Large intestine (tissue), 3 donors: ENCODE results near the gene WASF3. TPM values are rescaled to one million over a fixed set of nuclear protein-coding genes. Genes with fewer than 3 reads are reported as not detected.

Source experiments
- DNase-seq, 2 donors: peaks; one replicate each; pipeline versions ENCODE4 v3.0.0 to v3.0.0-alpha.2; 2013
- H3K27ac ChIP-seq: one replicate; pipeline ENCODE4 v1.5.1; 2013; ENCODE audit warnings: low read length
- H3K27me3 ChIP-seq: 2 replicates; pipeline ENCODE4 v1.6.1; 2013; ENCODE audit warnings: low read length; ENCODE audit not compliant: control insufficient read depth, insufficient read depth
- H3K36me3 ChIP-seq: 2 replicates; pipeline ENCODE4 v1.6.1; 2013; ENCODE audit warnings: low read length; ENCODE audit not compliant: control insufficient read depth, insufficient read depth
- H3K4me1 ChIP-seq: one replicate; pipeline ENCODE4 v1.6.1; 2013; ENCODE audit warnings: low read length; ENCODE audit not compliant: control insufficient read depth, insufficient read depth
- H3K4me3 ChIP-seq: one replicate; pipeline ENCODE4 v1.5.1; 2013; ENCODE audit warnings: low read length
- H3K9me3 ChIP-seq: one replicate; pipeline ENCODE4 v1.6.1; 2013; ENCODE audit warnings: mild to moderate bottlenecking, low read depth, low read length, moderate library complexity; ENCODE audit not compliant: control insufficient read depth
- WGBS: methylation state at CpG from one replicate; pipeline ENCODE4 v1.1.5; 2013; ENCODE audit warnings: low lambda C conversion rate; ENCODE audit not compliant: insufficient coverage; 5-methylcytosine and 5-hydroxymethylcytosine counted together
- polyA plus RNA-seq: library from polyadenylated mRNA; unstranded; fragments of 120-200 nt; gene quantifications from one replicate; pipeline ENCODE4 v1.2.1, GENCODE V29; 2013

WASF3 gene
- polyA plus RNA-seq, 1 donor: 4.6 TPM

DNA sequence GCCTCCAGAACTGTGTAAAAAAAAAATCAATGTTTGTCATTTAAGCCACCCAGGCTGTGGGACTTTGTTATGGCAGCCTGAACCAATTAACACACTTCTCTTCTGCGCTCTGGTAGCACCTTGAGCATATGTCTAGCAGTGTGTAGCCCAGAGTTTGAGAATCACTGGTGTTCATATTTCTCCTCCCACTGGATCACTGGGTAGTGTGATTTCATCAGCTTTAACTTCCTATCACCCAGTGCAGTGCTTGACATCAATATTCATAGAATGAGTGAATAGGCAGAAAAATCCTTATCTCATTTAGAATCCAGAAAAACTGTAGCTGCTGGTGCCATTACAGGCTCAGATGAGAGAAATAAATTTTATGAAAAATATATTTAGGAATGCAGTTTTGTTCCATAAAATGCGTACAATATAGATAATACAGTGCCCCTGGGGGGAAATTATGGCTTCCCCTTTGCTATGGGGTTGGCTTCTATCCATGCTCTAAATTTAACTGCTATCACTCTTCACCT, 30.7 kb upstream of the WASF3 start:
- no peak overlapping the region for H3K4me3 ChIP-seq
- H3K27me3 ChIP-seq: no peaks in the 10 kb centered on the region
- H3K4me1 ChIP-seq: no peaks in the 10 kb centered on the region
- no peak overlapping the region for H3K27ac ChIP-seq
- no peaks in the 10 kb centered on the region for H3K36me3 ChIP-seq
- DNase-seq: no peak
- 88% methylated on average over 1 of the region's 2 CpGs for WGBS
- no peaks in the 10 kb centered on the region for H3K9me3 ChIP-seq

DNA sequence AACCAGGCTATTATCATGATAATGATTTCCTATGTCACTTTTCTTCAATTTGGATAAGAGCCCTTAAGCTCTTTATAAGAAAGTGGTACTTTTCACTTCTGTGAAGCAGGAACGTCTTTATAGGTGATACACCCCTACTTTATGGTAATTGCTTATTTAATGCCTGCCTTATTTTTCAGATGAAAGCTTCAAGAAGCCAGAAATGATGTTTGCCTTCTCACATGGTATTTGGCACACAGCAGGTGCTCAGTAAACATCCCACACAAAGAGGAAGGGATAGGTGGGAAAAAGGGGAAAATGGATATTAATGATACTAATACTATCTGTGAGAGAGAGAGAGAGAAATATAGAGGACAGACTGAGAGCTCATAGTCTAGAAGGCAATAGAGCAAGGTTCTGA, 29.0 kb upstream of the WASF3 start:
- Histone ChIP-seq H3K27me3 (no peaks in the 10 kb centered on the region), H3K27ac (no peak overlapping the region), H3K4me1 (no peaks in the 10 kb centered on the region), H3K36me3 (no peaks in the 10 kb centered on the region), H3K4me3 (no peak overlapping the region), H3K9me3 (no peaks in the 10 kb centered on the region)
- WGBS: no CpG with 5 or more reads among the region's 1 CpG
- DNase-seq: no peak

DNA sequence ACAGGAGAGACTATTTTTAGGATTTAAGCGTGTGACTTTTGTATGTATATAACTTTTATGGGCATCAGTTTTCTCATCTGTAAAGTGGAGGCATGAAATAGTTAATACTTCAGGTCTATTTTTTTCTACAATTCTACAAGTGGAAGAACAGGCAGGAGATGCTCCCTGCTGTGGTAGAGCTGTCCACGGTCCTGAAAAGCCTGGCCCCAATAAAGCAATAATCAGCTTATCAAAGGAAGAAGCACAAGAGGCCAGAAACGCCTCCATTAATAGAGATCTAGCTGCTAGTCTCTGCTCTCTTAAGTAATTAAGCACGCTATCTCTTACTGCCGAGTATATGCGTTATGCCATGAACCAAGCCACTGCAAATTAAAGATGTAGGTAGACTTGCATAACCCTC, 28.0 kb upstream of the WASF3 start:
- WGBS: no CpG with 5 or more reads among the region's 6 CpGs
- DNase-seq: peak; percentile 9 to 34
- Histone ChIP-seq H3K4me3 (no peak overlapping the region), H3K9me3 (no peaks in the 10 kb centered on the region), H3K4me1 (no peaks in the 10 kb centered on the region), H3K27ac (no peak overlapping the region), H3K27me3 (no peaks in the 10 kb centered on the region), H3K36me3 (no peaks in the 10 kb centered on the region)

DNA sequence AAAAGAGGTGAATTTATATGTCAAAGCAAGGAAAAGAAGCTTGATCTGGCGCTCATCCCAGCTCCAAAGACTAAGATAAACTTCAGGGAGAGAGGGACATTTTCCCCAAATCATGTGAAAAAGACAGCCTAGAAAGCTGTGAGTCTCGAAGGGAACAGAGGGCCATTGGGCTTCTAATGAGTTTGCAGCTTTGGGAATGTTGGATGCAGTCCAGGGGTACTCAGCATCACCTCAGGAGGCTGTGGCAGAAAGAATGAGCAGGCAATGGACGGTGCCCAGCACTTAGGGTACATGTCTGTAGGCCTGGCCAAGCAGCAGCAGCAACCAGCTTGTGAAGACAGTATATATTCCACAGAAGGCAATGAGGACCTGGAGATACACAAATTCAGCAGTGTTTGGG, 25.7 kb upstream of the WASF3 start:
- no peak overlapping the region for H3K4me3 ChIP-seq
- H3K9me3 ChIP-seq: no peaks in the 10 kb centered on the region
- no CpG with 5 or more reads among the region's 3 CpGs for WGBS
- H3K4me1 ChIP-seq: no peaks in the 10 kb centered on the region
- H3K36me3 ChIP-seq: no peaks in the 10 kb centered on the region
- no peak overlapping the region for H3K27ac ChIP-seq
- no peaks in the 10 kb centered on the region for H3K27me3 ChIP-seq
- no peak for DNase-seq

DNA sequence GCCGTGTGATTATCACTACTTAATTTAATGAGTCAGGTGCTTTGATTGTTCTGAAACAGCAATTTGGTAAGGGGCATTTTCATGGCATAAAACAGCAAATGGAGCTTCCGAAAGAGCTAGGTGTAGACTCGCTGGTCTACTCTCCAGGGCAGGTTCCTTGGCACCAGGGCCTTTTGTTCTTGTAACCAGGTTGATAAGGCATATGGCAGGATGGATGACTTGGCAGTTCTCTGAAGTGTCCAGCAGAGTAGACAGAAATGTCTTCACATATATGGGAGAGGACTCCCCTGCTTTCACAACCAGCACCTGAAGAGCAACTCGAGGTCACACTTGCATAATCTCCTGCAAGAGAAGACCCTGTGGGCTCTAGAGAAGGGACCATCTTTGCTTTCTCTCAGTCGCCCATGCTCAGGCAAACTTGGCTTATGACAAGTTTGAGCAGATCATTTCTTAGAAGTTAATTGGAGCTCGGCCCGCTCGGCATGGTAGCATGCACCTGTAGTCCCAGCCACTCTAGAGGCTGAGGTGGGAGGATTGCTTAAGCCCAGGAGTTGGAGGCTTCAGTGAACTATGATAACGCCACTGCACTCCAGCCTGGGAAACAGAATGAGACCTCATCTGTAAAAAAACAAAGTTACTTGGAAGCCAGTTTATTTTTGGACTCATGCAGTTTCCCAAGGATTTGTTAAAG, 23.3 kb upstream of the WASF3 start:
- no CpG with 5 or more reads among the region's 9 CpGs for WGBS
- H3K27me3 ChIP-seq: no peaks in the 10 kb centered on the region
- no peak overlapping the region for H3K27ac ChIP-seq
- no peaks in the 10 kb centered on the region for H3K36me3 ChIP-seq
- no peaks in the 10 kb centered on the region for H3K9me3 ChIP-seq
- no peak for DNase-seq
- H3K4me1 ChIP-seq: no peaks in the 10 kb centered on the region
- no peak overlapping the region for H3K4me3 ChIP-seq

DNA sequence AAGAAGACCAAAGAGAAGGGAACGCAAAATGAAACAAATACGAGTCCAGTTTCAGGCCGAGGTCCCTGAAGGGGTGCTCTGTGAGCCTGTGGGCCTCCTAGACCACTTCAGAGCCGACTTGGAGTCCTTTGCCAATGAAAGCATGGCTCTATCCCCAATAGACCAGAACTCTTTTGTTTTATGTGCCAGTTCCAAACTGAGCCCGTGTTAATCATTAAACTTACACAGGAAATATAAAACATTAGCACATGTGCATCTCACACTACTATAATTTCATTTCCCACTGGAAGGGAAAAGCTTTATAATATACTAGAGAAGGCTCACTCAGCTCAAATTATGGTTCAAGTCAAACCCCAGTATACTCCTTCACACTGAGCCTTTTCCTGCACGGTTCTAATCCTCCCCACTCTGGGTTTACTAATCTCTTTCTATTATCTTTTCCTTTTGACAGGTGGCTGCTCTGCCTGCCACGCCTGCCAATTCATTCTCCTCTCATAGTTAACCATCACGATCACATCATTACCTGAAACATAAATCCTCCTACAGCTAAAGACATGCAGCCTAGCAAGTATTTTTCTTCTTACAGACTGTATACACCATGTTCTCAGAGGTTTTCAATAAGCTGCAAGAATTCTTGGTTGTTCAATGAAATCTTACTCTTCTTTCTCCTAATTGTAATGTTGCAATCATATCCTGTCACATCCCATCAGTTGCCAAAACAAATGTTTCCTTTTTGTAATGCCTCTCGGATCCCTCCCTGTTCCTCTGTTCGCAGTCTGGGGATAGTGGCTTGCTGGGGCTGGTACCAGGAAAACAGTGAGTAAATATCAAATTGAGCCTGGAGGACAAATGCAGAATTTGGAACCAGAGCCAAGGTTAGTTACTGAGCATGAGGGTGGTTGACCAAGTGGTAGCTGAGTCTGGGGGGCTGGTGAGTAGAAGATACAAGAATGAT, 18.8 kb upstream of the WASF3 start:
- Histone ChIP-seq H3K4me1 (no peaks in the 10 kb centered on the region), H3K27me3 (peaks cover 3% of the 10 kb centered on the region), H3K9me3 (no peaks in the 10 kb centered on the region), H3K36me3 (no peaks in the 10 kb centered on the region), H3K27ac (no peak overlapping the region), H3K4me3 (no peak overlapping the region)
- WGBS: 25% methylated on average over 5 of the region's 10 CpGs
- no peak for DNase-seq

DNA sequence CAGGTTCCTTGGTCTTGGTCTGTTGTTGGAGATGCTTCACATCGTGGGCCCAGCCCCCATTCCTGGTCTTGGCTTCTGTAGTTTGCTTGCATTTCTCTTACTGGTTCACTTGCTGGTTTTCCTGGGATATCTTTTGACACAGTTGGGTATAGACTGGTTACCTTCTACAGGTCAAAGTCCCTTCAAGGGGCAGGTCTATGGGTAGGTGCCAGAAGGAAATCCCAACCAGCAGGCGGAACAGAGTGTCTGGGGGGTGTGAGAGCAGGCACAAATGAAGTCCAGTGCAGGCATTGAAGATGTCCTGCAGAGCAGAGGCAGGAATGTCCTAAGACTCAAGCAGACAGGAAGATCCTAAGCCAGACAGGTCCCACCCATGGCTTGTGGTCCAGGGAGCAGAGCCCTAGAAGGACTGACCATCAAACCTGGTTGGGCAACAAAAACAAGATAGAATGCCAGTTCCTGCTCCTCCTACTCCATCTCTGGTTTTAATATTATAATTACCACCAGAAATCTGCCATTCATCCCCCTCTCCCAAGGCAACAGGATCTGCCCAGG, 17.7 kb upstream of the WASF3 start:
- Histone ChIP-seq H3K36me3 (no peaks in the 10 kb centered on the region), H3K9me3 (no peaks in the 10 kb centered on the region), H3K4me1 (no peaks in the 10 kb centered on the region), H3K27me3 (peaks cover 6% of the 10 kb centered on the region), H3K4me3 (no peak overlapping the region), H3K27ac (no peak overlapping the region)
- no CpG with 5 or more reads among the region's 2 CpGs for WGBS
- no peak for DNase-seq

DNA sequence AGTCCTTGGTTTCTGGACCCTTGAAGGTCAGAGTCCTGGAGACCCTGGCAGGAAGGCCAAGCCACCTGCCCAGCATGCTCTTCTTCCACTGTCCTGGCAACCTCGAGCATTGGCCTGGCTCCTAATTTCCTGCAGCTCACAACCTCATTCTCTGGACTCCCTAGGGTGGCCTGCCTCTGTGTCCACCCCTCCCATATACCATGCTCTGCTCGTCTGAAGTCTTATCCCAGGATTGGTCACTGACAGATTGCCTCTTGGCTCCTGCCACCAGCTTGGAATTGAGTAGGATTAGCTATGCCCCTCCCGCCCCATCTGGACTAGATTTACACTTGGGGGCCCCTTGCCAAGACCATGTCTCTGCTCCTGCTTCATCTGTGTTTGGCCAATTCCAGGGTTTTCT, 17.1 kb upstream of the WASF3 start:
- DNase-seq: no peak
- Histone ChIP-seq H3K27ac (no peak overlapping the region), H3K9me3 (no peaks in the 10 kb centered on the region), H3K36me3 (no peaks in the 10 kb centered on the region), H3K4me1 (no peaks in the 10 kb centered on the region), H3K27me3 (peaks cover 8% of the 10 kb centered on the region), H3K4me3 (no peak overlapping the region)
- no CpG with 5 or more reads among the region's 3 CpGs for WGBS

DNA sequence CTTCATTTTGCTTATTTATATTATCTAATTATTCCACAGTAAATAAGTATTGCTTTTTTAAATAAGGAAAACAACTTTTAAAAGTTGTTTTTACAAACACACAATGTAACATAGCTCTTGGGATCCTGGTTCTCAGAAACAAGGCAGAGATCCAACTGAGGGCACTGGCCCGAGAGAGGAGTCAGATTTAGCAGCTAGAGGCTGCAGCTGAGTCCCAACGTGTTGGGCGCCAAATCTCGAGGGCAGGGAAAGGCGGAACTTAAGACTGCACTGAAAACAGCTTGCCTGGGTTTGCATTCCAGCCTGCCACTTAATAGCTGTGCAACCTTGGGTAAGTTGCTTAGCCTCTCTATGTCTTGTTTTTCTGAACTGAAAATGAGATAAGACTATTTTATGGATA, 16.4 kb upstream of the WASF3 start:
- Histone ChIP-seq H3K27me3 (peaks cover 8% of the 10 kb centered on the region), H3K4me3 (no peak overlapping the region), H3K4me1 (no peaks in the 10 kb centered on the region), H3K9me3 (no peaks in the 10 kb centered on the region), H3K27ac (no peak overlapping the region), H3K36me3 (no peaks in the 10 kb centered on the region)
- 100% methylated on average over 1 of the region's 5 CpGs for WGBS
- DNase-seq: no peak

DNA sequence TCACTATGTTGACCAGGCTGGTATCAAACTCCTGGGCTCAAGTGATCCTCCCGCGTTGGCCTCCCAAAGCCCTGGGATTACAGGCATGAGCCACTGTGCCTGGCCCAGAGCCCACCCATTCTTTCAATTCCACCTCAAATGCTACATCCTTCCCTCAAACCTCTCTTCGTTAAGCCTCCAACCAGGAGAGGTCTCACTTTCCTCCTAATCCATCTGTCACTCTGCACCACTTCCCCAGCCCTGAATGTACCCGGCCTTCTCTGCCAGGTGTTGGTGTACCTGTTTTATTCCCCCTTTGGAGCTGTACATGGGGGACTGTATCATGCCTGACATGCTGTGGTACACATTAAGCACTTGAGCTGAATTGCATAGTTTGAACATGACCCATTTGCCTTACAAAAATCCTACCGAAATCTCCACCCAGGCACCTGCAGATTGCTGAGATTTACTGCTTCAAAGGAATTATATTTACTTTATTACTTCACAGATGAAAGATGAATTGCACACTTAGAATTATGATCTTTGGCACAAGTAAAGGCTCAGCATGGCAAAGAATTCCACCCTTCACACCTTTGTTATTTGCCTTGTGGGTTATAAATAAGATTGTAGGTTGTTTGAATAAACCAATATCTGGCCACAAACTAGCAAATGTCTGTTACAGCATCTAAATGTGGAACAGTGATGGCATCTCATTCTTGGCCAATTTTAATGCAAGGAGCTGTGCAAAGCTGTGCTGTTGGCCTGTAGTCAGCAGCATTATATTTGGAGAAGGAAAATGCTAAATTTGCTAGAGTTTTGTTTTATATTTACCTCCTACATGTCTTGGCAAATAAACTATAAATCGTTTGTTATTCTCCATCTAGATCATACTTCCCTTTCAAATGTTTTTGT, 15.6 kb upstream of the WASF3 start:
- H3K4me3 ChIP-seq: no peak overlapping the region
- no peaks in the 10 kb centered on the region for H3K4me1 ChIP-seq
- no peak for DNase-seq
- no CpG with 5 or more reads among the region's 6 CpGs for WGBS
- no peaks in the 10 kb centered on the region for H3K36me3 ChIP-seq
- peaks cover 8% of the 10 kb centered on the region for H3K27me3 ChIP-seq
- no peaks in the 10 kb centered on the region for H3K9me3 ChIP-seq
- no peak overlapping the region for H3K27ac ChIP-seq
